ENCODE measurements around the gene NOXO1. TPM values are rescaled to one million over a fixed set of nuclear protein-coding genes. Genes with fewer than 3 reads are reported as not detected.

The NOXO1 gene
- total and polyA plus RNA-seq, 2 experiments from 2014 or later: 2.0 to 2.6 TPM

- Histone ChIP-seq H3F3A (replicated peaks; ENCODE audit: low read depth) (peaks cover 9% of the 10 kb centered on the region), H4K20me1 (replicated peaks; ENCODE audit: insufficient read depth) (peaks cover 10% of the 10 kb centered on the region), H3K36me3 (ENCODE audit: insufficient read depth) (peaks cover 9% of the 10 kb centered on the region), H3K27ac (ENCODE audit: low read depth) (no peak overlapping the region), H3K27me3 (ENCODE audit: insufficient read depth) (no peaks in the 10 kb centered on the region), H3K4me3 (no peak overlapping the region), H3K79me2 (replicated peaks; ENCODE audit: insufficient read depth) (peaks cover 43% of the 10 kb centered on the region), H3K9me2 (ENCODE audit: insufficient read depth) (no peaks in the 10 kb centered on the region), H2AFZ (no peak overlapping the region), H3K4me2 (no peak overlapping the region), H3K4me1 (ENCODE audit: insufficient read depth) (peaks cover 23% of the 10 kb centered on the region; the same call in 1 of the 2 replicates)
- TF ChIP-seq ZNF331 (CRISPR knock-in tag; IDR thresholded peaks at IDR 0.05; ENCODE audit: low read depth) (no peak), NANOG (IDR thresholded peaks at IDR 0.05; ENCODE audit: borderline replicate concordance) (no peak), POLR2AphosphoS5 (IDR thresholded peaks at IDR 0.05; ENCODE audit: low read depth) (no peak), REST (IDR thresholded peaks at IDR 0.05; ENCODE audit: unreplicated experiment) (no peak), ZNF114 (CRISPR knock-in tag; IDR thresholded peaks at IDR 0.05) (no peak), STAT1 (IDR thresholded peaks at IDR 0.05; ENCODE audit: unreplicated experiment) (no peak), CREB1 (CRISPR knock-in tag; IDR thresholded peaks at IDR 0.05; ENCODE audit: low read depth) (no peak)
- TF ChIP-seq, protein P1, sequence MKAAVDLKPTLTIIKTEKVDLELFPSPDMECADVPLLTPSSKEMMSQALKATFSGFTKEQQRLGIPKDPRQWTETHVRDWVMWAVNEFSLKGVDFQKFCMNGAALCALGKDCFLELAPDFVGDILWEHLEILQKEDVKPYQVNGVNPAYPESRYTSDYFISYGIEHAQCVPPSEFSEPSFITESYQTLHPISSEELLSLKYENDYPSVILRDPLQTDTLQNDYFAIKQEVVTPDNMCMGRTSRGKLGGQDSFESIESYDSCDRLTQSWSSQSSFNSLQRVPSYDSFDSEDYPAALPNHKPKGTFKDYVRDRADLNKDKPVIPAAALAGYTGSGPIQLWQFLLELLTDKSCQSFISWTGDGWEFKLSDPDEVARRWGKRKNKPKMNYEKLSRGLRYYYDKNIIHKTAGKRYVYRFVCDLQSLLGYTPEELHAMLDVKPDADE (IDR thresholded peaks at IDR 0.05): no peak
- TF ChIP-seq, protein P2, sequence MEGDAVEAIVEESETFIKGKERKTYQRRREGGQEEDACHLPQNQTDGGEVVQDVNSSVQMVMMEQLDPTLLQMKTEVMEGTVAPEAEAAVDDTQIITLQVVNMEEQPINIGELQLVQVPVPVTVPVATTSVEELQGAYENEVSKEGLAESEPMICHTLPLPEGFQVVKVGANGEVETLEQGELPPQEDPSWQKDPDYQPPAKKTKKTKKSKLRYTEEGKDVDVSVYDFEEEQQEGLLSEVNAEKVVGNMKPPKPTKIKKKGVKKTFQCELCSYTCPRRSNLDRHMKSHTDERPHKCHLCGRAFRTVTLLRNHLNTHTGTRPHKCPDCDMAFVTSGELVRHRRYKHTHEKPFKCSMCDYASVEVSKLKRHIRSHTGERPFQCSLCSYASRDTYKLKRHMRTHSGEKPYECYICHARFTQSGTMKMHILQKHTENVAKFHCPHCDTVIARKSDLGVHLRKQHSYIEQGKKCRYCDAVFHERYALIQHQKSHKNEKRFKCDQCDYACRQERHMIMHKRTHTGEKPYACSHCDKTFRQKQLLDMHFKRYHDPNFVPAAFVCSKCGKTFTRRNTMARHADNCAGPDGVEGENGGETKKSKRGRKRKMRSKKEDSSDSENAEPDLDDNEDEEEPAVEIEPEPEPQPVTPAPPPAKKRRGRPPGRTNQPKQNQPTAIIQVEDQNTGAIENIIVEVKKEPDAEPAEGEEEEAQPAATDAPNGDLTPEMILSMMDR (conservative IDR thresholded peaks at IDR 0.05; ENCODE audit: low read depth in 2 of 2): no peak
- ATAC-seq (no peak), DNase-seq (ENCODE audit: low spot score) (peak; percentile 23)
- no peak overlapping the region for H3K27ac Mint-ChIP-seq
- H3K4me3 Mint-ChIP-seq: no peak overlapping the region; the same call in 2 of the 3 replicates
- H3K36me3 Mint-ChIP-seq (ENCODE audit: low read depth): peaks cover 18% of the 10 kb centered on the region
- H3K27me3 Mint-ChIP-seq (ENCODE audit: insufficient read depth, low read depth, poor library complexity): peaks cover 33% of the 10 kb centered on the region
- H3K9me3 Mint-ChIP-seq: peaks cover 9% of the 10 kb centered on the region; the same call in 2 of the 3 replicates
- H3K4me1 Mint-ChIP-seq: peaks cover 17% of the 10 kb centered on the region
These were observed 12.9 kb downstream of the NOXO1 start for GRCh38 chr16:1968146-1968953.

Measured in GM23338 (cell line).